Measurements from ENCODE around the gene LILRA2.
"Not testable (repeated sequence)": the region's sequence is repeated elsewhere in the genome, so short reads cannot be mapped to it uniquely, and the experiment has no call there.

The LILRA2 gene

GRCh38 chr19:54561840-54562239 is 11.8 kb upstream of the LILRA2 start:
- Histone ChIP-seq H3K27ac (ENCODE audit: insufficient read depth, low read length, poor library complexity, severe bottlenecking) (no peak overlapping the region), H3K4me3 (ENCODE audit: insufficient read depth, low read depth, low read length, poor library complexity, severe bottlenecking) (no peak overlapping the region), H3K4me1 (ENCODE audit: control insufficient read depth, insufficient read depth, low read length, poor library complexity, severe bottlenecking) (no peaks in the 10 kb centered on the region), H3K27me3 (replicated peaks; ENCODE audit: control insufficient read depth, insufficient read depth, low read length, poor library complexity, severe bottlenecking) (no peaks in the 10 kb centered on the region), H3K9me3 (ENCODE audit: control insufficient read depth, low read length) (no peaks in the 10 kb centered on the region), H3K36me3 (ENCODE audit: control insufficient read depth, insufficient read depth, low read length) (no peaks in the 10 kb centered on the region)
- DNase-seq = no peak

- not testable (repeated sequence) for H3K4me3 ChIP-seq (ENCODE audit: insufficient read depth, low read depth, low read length, poor library complexity, severe bottlenecking); H3K27ac ChIP-seq (ENCODE audit: insufficient read depth, low read length, poor library complexity, severe bottlenecking); H3K27me3 ChIP-seq (replicated peaks; ENCODE audit: control insufficient read depth, insufficient read depth, low read length, poor library complexity, severe bottlenecking); H3K9me3 ChIP-seq (ENCODE audit: control insufficient read depth, low read length); H3K36me3 ChIP-seq (ENCODE audit: control insufficient read depth, insufficient read depth, low read length); DNase-seq; H3K4me1 ChIP-seq (ENCODE audit: control insufficient read depth, insufficient read depth, low read length, poor library complexity, severe bottlenecking)
Measured at GRCh38 chr19:54563206-54563605, 10.4 kb upstream of the LILRA2 start.

GRCh38 chr19:54570316-54570715 is 3.3 kb upstream of the LILRA2 start:
- no peaks in the 10 kb centered on the region for H3K9me3 ChIP-seq (ENCODE audit: control insufficient read depth, low read length)

GRCh38 chr19:54571715-54572615 is 1.6 kb upstream of the LILRA2 start:
- DNase-seq = not testable (repeated sequence)

More at GRCh38 chr19:54570316-54570715, 3.3 kb upstream of the LILRA2 start:
- Histone ChIP-seq H3K36me3 (ENCODE audit: control insufficient read depth, insufficient read depth, low read length) (no peaks in the 10 kb centered on the region), H3K4me3 (ENCODE audit: insufficient read depth, low read depth, low read length, poor library complexity, severe bottlenecking) (no peak overlapping the region), H3K4me1 (ENCODE audit: control insufficient read depth, insufficient read depth, low read length, poor library complexity, severe bottlenecking) (no peaks in the 10 kb centered on the region), H3K27ac (ENCODE audit: insufficient read depth, low read length, poor library complexity, severe bottlenecking) (no peak overlapping the region), H3K27me3 (replicated peaks; ENCODE audit: control insufficient read depth, insufficient read depth, low read length, poor library complexity, severe bottlenecking) (peaks cover 7% of the 10 kb centered on the region)
- DNase-seq = no peak

GRCh38 chr19:54572696-54573311 is 786 bp upstream of the LILRA2 start:
- no peak for DNase-seq
- no peaks in the 10 kb centered on the region for H3K9me3 ChIP-seq (ENCODE audit: control insufficient read depth, low read length)
- H3K36me3 ChIP-seq (ENCODE audit: control insufficient read depth, insufficient read depth, low read length) = no peaks in the 10 kb centered on the region
- H3K4me3 ChIP-seq (ENCODE audit: insufficient read depth, low read depth, low read length, poor library complexity, severe bottlenecking) = no peak overlapping the region
- H3K27ac ChIP-seq (ENCODE audit: insufficient read depth, low read length, poor library complexity, severe bottlenecking) = no peak overlapping the region
- peaks cover 7% of the 10 kb centered on the region for H3K27me3 ChIP-seq (replicated peaks; ENCODE audit: control insufficient read depth, insufficient read depth, low read length, poor library complexity, severe bottlenecking)
- H3K4me1 ChIP-seq (ENCODE audit: control insufficient read depth, insufficient read depth, low read length, poor library complexity, severe bottlenecking) = no peaks in the 10 kb centered on the region

More at GRCh38 chr19:54571715-54572615, 1.6 kb upstream of the LILRA2 start:
- not testable (repeated sequence) for H3K4me3 ChIP-seq (ENCODE audit: insufficient read depth, low read depth, low read length, poor library complexity, severe bottlenecking); H3K27me3 ChIP-seq (replicated peaks; ENCODE audit: control insufficient read depth, insufficient read depth, low read length, poor library complexity, severe bottlenecking); H3K9me3 ChIP-seq (ENCODE audit: control insufficient read depth, low read length); H3K27ac ChIP-seq (ENCODE audit: insufficient read depth, low read length, poor library complexity, severe bottlenecking); H3K36me3 ChIP-seq (ENCODE audit: control insufficient read depth, insufficient read depth, low read length); H3K4me1 ChIP-seq (ENCODE audit: control insufficient read depth, insufficient read depth, low read length, poor library complexity, severe bottlenecking)

- no peaks in the 10 kb centered on the region for H3K4me1 ChIP-seq (ENCODE audit: control insufficient read depth, insufficient read depth, low read length, poor library complexity, severe bottlenecking)
Measured at GRCh38 chr19:54574051-54574450, 461 bp downstream of the LILRA2 start.

GRCh38 chr19:54574527-54575056 is 1.0 kb downstream of the LILRA2 start:
- no peak overlapping the region for H3K4me3 ChIP-seq (ENCODE audit: insufficient read depth, low read depth, low read length, poor library complexity, severe bottlenecking)

More at GRCh38 chr19:54574051-54574450, 461 bp downstream of the LILRA2 start:
- peaks cover 7% of the 10 kb centered on the region for H3K27me3 ChIP-seq (replicated peaks; ENCODE audit: control insufficient read depth, insufficient read depth, low read length, poor library complexity, severe bottlenecking)
- no peaks in the 10 kb centered on the region for H3K36me3 ChIP-seq (ENCODE audit: control insufficient read depth, insufficient read depth, low read length)
- H3K4me3 ChIP-seq (ENCODE audit: insufficient read depth, low read depth, low read length, poor library complexity, severe bottlenecking) = no peak overlapping the region
- no peak overlapping the region for H3K27ac ChIP-seq (ENCODE audit: insufficient read depth, low read length, poor library complexity, severe bottlenecking)
- no peak for DNase-seq
- no peaks in the 10 kb centered on the region for H3K9me3 ChIP-seq (ENCODE audit: control insufficient read depth, low read length)

GRCh38 chr19:54575205-54575604 is 1.6 kb downstream of the LILRA2 start:
- not testable (repeated sequence) for H3K27ac ChIP-seq (ENCODE audit: insufficient read depth, low read length, poor library complexity, severe bottlenecking); H3K9me3 ChIP-seq (ENCODE audit: control insufficient read depth, low read length); DNase-seq; H3K27me3 ChIP-seq (replicated peaks; ENCODE audit: control insufficient read depth, insufficient read depth, low read length, poor library complexity, severe bottlenecking); H3K4me3 ChIP-seq (ENCODE audit: insufficient read depth, low read depth, low read length, poor library complexity, severe bottlenecking); H3K4me1 ChIP-seq (ENCODE audit: control insufficient read depth, insufficient read depth, low read length, poor library complexity, severe bottlenecking); H3K36me3 ChIP-seq (ENCODE audit: control insufficient read depth, insufficient read depth, low read length)

More at GRCh38 chr19:54574527-54575056, 1.0 kb downstream of the LILRA2 start:
- Histone ChIP-seq H3K36me3 (ENCODE audit: control insufficient read depth, insufficient read depth, low read length) (no peaks in the 10 kb centered on the region), H3K9me3 (ENCODE audit: control insufficient read depth, low read length) (no peaks in the 10 kb centered on the region), H3K27ac (ENCODE audit: insufficient read depth, low read length, poor library complexity, severe bottlenecking) (no peak overlapping the region), H3K4me1 (ENCODE audit: control insufficient read depth, insufficient read depth, low read length, poor library complexity, severe bottlenecking) (no peaks in the 10 kb centered on the region), H3K27me3 (replicated peaks; ENCODE audit: control insufficient read depth, insufficient read depth, low read length, poor library complexity, severe bottlenecking) (peaks cover 7% of the 10 kb centered on the region)
- DNase-seq = no peak

- no peaks in the 10 kb centered on the region for H3K9me3 ChIP-seq (ENCODE audit: control insufficient read depth, low read length)
- H3K27ac ChIP-seq (ENCODE audit: insufficient read depth, low read length, poor library complexity, severe bottlenecking) = no peak overlapping the region
- H3K36me3 ChIP-seq (ENCODE audit: control insufficient read depth, insufficient read depth, low read length) = no peaks in the 10 kb centered on the region
- no peak for DNase-seq
- H3K4me1 ChIP-seq (ENCODE audit: control insufficient read depth, insufficient read depth, low read length, poor library complexity, severe bottlenecking) = no peaks in the 10 kb centered on the region
- H3K4me3 ChIP-seq (ENCODE audit: insufficient read depth, low read depth, low read length, poor library complexity, severe bottlenecking) = no peak overlapping the region
- peaks cover 7% of the 10 kb centered on the region for H3K27me3 ChIP-seq (replicated peaks; ENCODE audit: control insufficient read depth, insufficient read depth, low read length, poor library complexity, severe bottlenecking)
Measured at GRCh38 chr19:54576411-54576976, 2.9 kb downstream of the LILRA2 start.

GRCh38 chr19:54577334-54577733 is 3.7 kb downstream of the LILRA2 start:
- no peak overlapping the region for H3K4me3 ChIP-seq (ENCODE audit: insufficient read depth, low read depth, low read length, poor library complexity, severe bottlenecking)
- H3K27ac ChIP-seq (ENCODE audit: insufficient read depth, low read length, poor library complexity, severe bottlenecking) = no peak overlapping the region
- H3K36me3 ChIP-seq (ENCODE audit: control insufficient read depth, insufficient read depth, low read length) = no peaks in the 10 kb centered on the region
- DNase-seq = no peak
- H3K4me1 ChIP-seq (ENCODE audit: control insufficient read depth, insufficient read depth, low read length, poor library complexity, severe bottlenecking) = no peaks in the 10 kb centered on the region
- no peaks in the 10 kb centered on the region for H3K9me3 ChIP-seq (ENCODE audit: control insufficient read depth, low read length)
- peaks cover 3% of the 10 kb centered on the region for H3K27me3 ChIP-seq (replicated peaks; ENCODE audit: control insufficient read depth, insufficient read depth, low read length, poor library complexity, severe bottlenecking)
